Panc1 (cell line): ENCODE results near the gene FANCI. TPM values are rescaled to one million over a fixed set of nuclear protein-coding genes. Genes with fewer than 3 reads are reported as not detected.

Experiments used
- ATAC-seq: fragments of 200-7000 bp; cut with Tn5 transposase; 2 replicates; pipeline ENCODE4 v1.9.1; 2020; ENCODE audit warnings: mild to moderate bottlenecking, moderate library complexity
- BruUV-seq: library from RNA; stranded (reverse); fragments of 400-500 nt; replicated peaks from 2 replicates; lab custom pipeline; 2021; lab: Mats Ljungman, UMichigan
- CTCF ChIA-PET: fragments of 300-600 bp; sonication (Branson Sonifier 250); formaldehyde crosslinking; loops from one replicate; lab custom pipeline; 2022; ENCODE audit warnings: antibody characterized with exemption; lab: Charles Lee
- POLR2A ChIA-PET: fragments of 300-600 bp; sonication (Branson Sonifier 250); formaldehyde crosslinking; loops from one replicate; lab custom pipeline; 2022; ENCODE audit warnings: antibody characterized with exemption; lab: Charles Lee
- DNase-seq: peaks from one replicate; pipeline ENCODE4 v3.0.0-alpha.2; 2010; ENCODE audit warnings: low read depth, low spot score
- H3K27ac ChIP-seq: 2 replicates; pipeline ENCODE4 v1.5.1; 2011; ENCODE audit warnings: mild to moderate bottlenecking, low read length, inconsistent platforms
- H3K27me3 ChIP-seq: fragments of 200-500 bp; sonication (Bioruptor generic); 2 replicates; pipeline ENCODE4 v1.6.0; 2014; ENCODE audit warnings: low read length, inconsistent platforms; ENCODE audit not compliant: control insufficient read depth, insufficient read depth
- H3K36me3 ChIP-seq: fragments of 200-500 bp; sonication (Bioruptor generic); 2 replicates; pipeline ENCODE4 v1.5.1; 2014; ENCODE audit warnings: inconsistent platforms, mild to moderate bottlenecking, low read length, moderate library complexity; ENCODE audit not compliant: control insufficient read depth, insufficient read depth
- H3K4me1 ChIP-seq: 2 replicates; pipeline ENCODE4 v1.5.1; 2011; ENCODE audit warnings: inconsistent platforms, mild to moderate bottlenecking, low read length, moderate library complexity; ENCODE audit not compliant: control insufficient read depth, insufficient read depth
- H3K4me3 ChIP-seq, 2 experiments: 2 replicates each; pipeline ENCODE4 v1.5.1; 2011 to 2012; ENCODE audit warnings: low read depth in 2 of 2, low read length in 2 of 2, mild to moderate bottlenecking in 2 of 2, inconsistent platforms in 1 of 2, moderate library complexity in 1 of 2
- H3K9me3 ChIP-seq: fragments of 200-500 bp; sonication (Bioruptor generic); 2 replicates; pipeline ENCODE4 v1.5.1; 2014; ENCODE audit warnings: low read depth, mild to moderate bottlenecking, inconsistent platforms, low read length, moderate library complexity; ENCODE audit not compliant: control insufficient read depth, insufficient read depth
- POLR2AphosphoS5 ChIP-seq: IDR thresholded peaks from 2 replicates; pipeline ENCODE4 v1.6.1; 2012; ENCODE audit warnings: mild to moderate bottlenecking, low read depth, low read length, moderate library complexity
- SIN3A ChIP-seq: IDR thresholded peaks from 2 replicates; pipeline ENCODE4 v1.6.1; 2012; ENCODE audit warnings: low read depth, mild to moderate bottlenecking, low read length, moderate library complexity, borderline replicate concordance; ENCODE audit not compliant: insufficient read depth
- TCF7L2 ChIP-seq: IDR thresholded peaks from 2 replicates; pipeline ENCODE4 v1.6.1; 2011; ENCODE audit warnings: mild to moderate bottlenecking, low read depth, low read length, inconsistent platforms
- in situ Hi-C: cut with HindIII; loops from 2 replicates; pipeline ENCODE4 v1.10.0; 2016; ENCODE audit warnings: low sequenced_read_pairs, low pct_unique_long_range_greater_than_20kb
- intact Hi-C: fragments of 100-400 bp; cut with micrococcal nuclease; formaldehyde crosslinking; loops from one replicate; pipeline ENCODE4 v1.10.0; 2022; ENCODE audit not compliant: unreplicated experiment
- total RNA-seq: library from RNA; stranded (reverse); gene quantifications from one replicate; pipeline ENCODE4 v1.2.1, GENCODE V29; 2021; ENCODE audit not compliant: unreplicated experiment
- TF ChIP-seq, protein P1 (sequence below): fragments of 450-650 bp; IDR thresholded peaks from 2 replicates; pipeline ENCODE4 v1.5.1; 2017; ENCODE audit warnings: mild to moderate bottlenecking
- TF ChIP-seq, protein P2 (sequence below), 2 experiments: IDR thresholded peaks; 2 replicates each; pipeline ENCODE4 v1.6.1; 2011 to 2012; ENCODE audit warnings: low read depth in 2 of 2, control low read depth in 1 of 2, low read length in 1 of 2, mild to moderate bottlenecking in 1 of 2, moderate library complexity in 1 of 2; ENCODE audit not compliant: insufficient read depth in 1 of 2

The FANCI gene
- total RNA-seq, 1 experiment from 2014 or later: 96.2 TPM

DNA sequence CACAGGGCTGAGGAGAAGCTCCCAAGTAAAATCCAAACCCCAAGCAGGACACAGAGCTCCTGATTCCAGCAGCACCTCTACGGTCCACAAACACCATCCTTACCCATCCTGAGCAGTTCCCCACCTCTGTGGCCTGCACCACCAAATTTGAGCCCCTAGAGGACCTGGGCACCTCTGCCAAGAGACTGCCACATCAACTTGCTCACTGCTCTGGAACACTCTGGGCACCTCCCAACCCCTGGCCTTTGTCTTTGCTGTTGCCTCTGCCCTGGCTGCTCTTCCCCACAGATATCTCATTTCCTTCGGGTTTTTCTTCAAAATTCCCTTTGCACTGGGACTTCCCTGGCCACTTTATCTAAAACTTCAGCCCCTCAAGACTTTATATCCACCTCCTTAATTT, 28.2 kb upstream of the FANCI start:
- POLR2A ChIA-PET: no interaction called here
- no peak overlapping the region for H3K27ac ChIP-seq
- ATAC-seq (no peak), DNase-seq (no peak)
- CTCF ChIA-PET: no interaction called here
- no peaks in the 10 kb centered on the region for H3K4me1 ChIP-seq
- no peaks in the 10 kb centered on the region for H3K36me3 ChIP-seq
- intact Hi-C loops (no loop called here), in situ Hi-C loops (no loop called here)
- no peaks in the 10 kb centered on the region for H3K27me3 ChIP-seq
- no TSS peak for BruUV-seq
- no peaks in the 10 kb centered on the region for H3K9me3 ChIP-seq
- TF ChIP-seq, protein P1, sequence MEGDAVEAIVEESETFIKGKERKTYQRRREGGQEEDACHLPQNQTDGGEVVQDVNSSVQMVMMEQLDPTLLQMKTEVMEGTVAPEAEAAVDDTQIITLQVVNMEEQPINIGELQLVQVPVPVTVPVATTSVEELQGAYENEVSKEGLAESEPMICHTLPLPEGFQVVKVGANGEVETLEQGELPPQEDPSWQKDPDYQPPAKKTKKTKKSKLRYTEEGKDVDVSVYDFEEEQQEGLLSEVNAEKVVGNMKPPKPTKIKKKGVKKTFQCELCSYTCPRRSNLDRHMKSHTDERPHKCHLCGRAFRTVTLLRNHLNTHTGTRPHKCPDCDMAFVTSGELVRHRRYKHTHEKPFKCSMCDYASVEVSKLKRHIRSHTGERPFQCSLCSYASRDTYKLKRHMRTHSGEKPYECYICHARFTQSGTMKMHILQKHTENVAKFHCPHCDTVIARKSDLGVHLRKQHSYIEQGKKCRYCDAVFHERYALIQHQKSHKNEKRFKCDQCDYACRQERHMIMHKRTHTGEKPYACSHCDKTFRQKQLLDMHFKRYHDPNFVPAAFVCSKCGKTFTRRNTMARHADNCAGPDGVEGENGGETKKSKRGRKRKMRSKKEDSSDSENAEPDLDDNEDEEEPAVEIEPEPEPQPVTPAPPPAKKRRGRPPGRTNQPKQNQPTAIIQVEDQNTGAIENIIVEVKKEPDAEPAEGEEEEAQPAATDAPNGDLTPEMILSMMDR: no peak
- TF ChIP-seq POLR2AphosphoS5: no peak
- TF ChIP-seq TCF7L2: no peak
- TF ChIP-seq, protein P2, sequence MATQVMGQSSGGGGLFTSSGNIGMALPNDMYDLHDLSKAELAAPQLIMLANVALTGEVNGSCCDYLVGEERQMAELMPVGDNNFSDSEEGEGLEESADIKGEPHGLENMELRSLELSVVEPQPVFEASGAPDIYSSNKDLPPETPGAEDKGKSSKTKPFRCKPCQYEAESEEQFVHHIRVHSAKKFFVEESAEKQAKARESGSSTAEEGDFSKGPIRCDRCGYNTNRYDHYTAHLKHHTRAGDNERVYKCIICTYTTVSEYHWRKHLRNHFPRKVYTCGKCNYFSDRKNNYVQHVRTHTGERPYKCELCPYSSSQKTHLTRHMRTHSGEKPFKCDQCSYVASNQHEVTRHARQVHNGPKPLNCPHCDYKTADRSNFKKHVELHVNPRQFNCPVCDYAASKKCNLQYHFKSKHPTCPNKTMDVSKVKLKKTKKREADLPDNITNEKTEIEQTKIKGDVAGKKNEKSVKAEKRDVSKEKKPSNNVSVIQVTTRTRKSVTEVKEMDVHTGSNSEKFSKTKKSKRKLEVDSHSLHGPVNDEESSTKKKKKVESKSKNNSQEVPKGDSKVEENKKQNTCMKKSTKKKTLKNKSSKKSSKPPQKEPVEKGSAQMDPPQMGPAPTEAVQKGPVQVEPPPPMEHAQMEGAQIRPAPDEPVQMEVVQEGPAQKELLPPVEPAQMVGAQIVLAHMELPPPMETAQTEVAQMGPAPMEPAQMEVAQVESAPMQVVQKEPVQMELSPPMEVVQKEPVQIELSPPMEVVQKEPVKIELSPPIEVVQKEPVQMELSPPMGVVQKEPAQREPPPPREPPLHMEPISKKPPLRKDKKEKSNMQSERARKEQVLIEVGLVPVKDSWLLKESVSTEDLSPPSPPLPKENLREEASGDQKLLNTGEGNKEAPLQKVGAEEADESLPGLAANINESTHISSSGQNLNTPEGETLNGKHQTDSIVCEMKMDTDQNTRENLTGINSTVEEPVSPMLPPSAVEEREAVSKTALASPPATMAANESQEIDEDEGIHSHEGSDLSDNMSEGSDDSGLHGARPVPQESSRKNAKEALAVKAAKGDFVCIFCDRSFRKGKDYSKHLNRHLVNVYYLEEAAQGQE (IDR thresholded peaks at IDR 0.05; ENCODE audit: insufficient read depth in 1 of 2, low read depth in 2 of 2, low read length in 1 of 2): no peak
- TF ChIP-seq SIN3A: no peak
- no peak overlapping the region for H3K4me3 ChIP-seq

DNA sequence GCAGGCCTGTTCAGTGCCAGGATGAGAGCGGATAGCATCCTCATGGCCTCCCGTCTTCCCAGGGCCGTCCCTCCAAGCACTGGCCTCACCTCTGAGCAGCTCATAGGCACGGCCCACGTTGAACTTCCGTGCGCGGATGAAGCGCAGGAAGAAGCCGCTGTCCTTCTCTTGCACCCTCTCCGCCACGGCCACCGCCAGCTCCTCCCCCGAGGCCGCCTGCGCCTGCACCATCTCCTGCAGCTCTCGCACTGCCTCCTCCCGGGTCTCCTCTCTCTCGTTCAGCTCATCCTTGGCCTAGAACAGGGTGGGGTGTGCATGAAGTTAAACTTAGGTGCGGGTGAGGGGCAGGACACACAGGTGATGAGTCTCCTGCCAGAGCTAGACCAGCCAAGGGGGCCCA, 26.7 kb upstream of the FANCI start:
- Histone ChIP-seq H3K4me1 (no peaks in the 10 kb centered on the region), H3K27ac (no peak overlapping the region), H3K36me3 (no peaks in the 10 kb centered on the region), H3K4me3 (no peak overlapping the region), H3K27me3 (no peaks in the 10 kb centered on the region), H3K9me3 (no peaks in the 10 kb centered on the region)
- BruUV-seq: no TSS peak
- ATAC-seq: no peak
- in situ Hi-C loops (no loop called here), intact Hi-C loops (no loop called here)
- DNase-seq: no peak
- POLR2A ChIA-PET: no interaction called here
- CTCF ChIA-PET: no interaction called here
- no peak for TF ChIP-seq SIN3A
- TF ChIP-seq, protein P1: no peak
- TF ChIP-seq, protein P2 (IDR thresholded peaks at IDR 0.05; ENCODE audit: insufficient read depth in 1 of 2, low read depth in 2 of 2, low read length in 1 of 2): no peak
- TF ChIP-seq POLR2AphosphoS5: no peak
- no peak for TF ChIP-seq TCF7L2
